ENCODE measurements around the gene PGBD2. TPM values are rescaled to one million over a fixed set of nuclear protein-coding genes. Genes with fewer than 3 reads are reported as not detected.

PGBD2 gene
- total and polyA plus RNA-seq, 10 of the 15 experiments (the other 5 are each of a cell fraction or from before 2014, with no cell fraction given), result 4.0 to 10.3 (median 4.5) TPM

DNA sequence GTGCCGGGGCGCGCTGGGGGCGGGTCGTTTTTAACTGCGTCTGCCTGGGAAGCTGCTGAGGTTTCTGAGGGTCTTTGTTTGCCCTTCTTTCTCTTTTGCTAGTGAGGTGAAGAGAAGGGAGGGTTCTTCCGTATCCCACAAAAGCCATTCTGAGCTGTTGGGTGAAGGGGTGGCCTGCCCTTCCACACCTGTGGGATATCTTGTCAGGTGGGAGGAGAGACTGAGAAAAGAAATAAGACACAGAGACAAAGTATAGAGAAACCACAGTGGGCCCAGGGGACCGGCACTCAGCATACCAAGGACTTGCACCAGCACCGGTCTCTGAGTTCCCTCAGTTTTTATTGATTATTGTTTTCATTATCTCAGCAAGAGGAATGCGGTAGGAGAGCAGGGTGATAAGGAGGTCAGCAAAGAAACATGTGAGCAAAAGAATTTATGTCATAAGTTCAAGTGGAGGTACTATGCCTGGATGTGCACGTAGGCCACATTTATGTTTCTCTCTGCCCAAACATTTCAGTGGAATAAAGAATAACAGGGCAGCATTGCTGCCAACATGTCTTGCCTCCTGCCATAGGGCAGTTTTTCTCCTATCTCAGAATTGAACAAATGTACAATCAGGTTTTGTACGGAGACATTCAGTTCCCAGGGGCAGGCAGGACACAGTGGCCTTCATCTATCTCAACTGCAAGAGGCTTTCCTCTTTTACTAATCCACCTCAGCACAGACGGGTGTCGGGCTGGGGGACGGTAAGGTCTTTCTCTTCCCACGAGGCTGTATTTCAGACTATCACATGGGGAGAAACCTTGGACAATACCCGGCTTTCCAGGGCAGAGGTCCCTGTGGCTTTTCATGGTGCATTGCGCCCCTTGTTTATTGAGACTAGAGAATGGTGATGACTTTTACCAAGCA is 972 bp downstream of the PGBD2 start:
- ChIA-PET RAD21 (ENCODE audit: unreplicated experiment) (interaction anchor here (1.9 kb wide), 1 partner anchor 33 kb away, joined by 9 read pairs; no protein-coding TSS in a partner anchor), SMC1A (ENCODE audit: uncharacterized antibody, unreplicated experiment) (interaction anchor here (1.5 to 1.7 kb wide), 3 partner anchors 22 to 69 kb away, joined by 3 to 6 read pairs (median 4); partner anchors contain the start of gene ZNF672), POLR2A (interaction anchor here (0.6 to 2.0 kb wide), 4 partner anchors 20 to 81 kb away, joined by 3 to 10 read pairs (median 5); partner anchors contain the start of gene SH3BP5L), CTCF (interaction anchor here (0.6 to 2.1 kb wide), 3 partner anchors 65 to 173 kb away, joined by 3 to 9 read pairs (median 3); partner anchors contain the start of gene SH3BP5L)
- no peak for FAIRE-seq
- ATAC-seq, result peak; percentile 26
- TF ChIP-seq RUNX3 (IDR thresholded peaks at IDR 0.05; ENCODE audit: low read length) (peak; percentile 54), ASH2L (IDR thresholded peaks at IDR 0.05; ENCODE audit: borderline replicate concordance, low read depth) (no peak), CREM (IDR thresholded peaks at IDR 0.05; ENCODE audit: low read depth) (no peak), GATAD2B (conservative IDR thresholded peaks at IDR 0.05; ENCODE audit: low read depth) (no peak), MEF2B (IDR thresholded peaks at IDR 0.05; ENCODE audit: partially characterized antibody, poor library complexity, severe bottlenecking) (peak; percentile 86)
- intact Hi-C loops (cut with micrococcal nuclease; ENCODE audit: unreplicated experiment), result loop anchor here (1.0 kb wide), 2 partner anchors 33 to 69 kb away; partner anchors contain the start of gene ZNF672
- Histone ChIP-seq H3K9ac (ENCODE audit: control insufficient read depth, insufficient read depth, low read length) (peak overlapping the region; percentile 54), H3K4me2 (ENCODE audit: control insufficient read depth, insufficient read depth) (peak overlapping the region; percentile 43), H3K4me1 (ENCODE audit: control insufficient read depth, insufficient read depth, low read length) (peaks cover 2% of the 10 kb centered on the region; the same call in 1 of the 2 replicates), H3K27me3 (replicated peaks in 1 of 2; ENCODE audit: control insufficient read depth in 2 of 2, insufficient read depth in 2 of 2, low read length in 1 of 2) (no peaks in the 10 kb centered on the region), H3K36me3 (ENCODE audit: control insufficient read depth in 2 of 2, insufficient read depth in 2 of 2, low read length in 1 of 2) (no peaks in the 10 kb centered on the region), H3K4me3 (peak overlapping the region; percentile 92), H4K20me1 (ENCODE audit: control insufficient read depth, insufficient read depth) (no peaks in the 10 kb centered on the region), H2AFZ (ENCODE audit: control insufficient read depth, low read depth, low read length) (peak overlapping the region; percentile 95), H3K79me2 (ENCODE audit: control insufficient read depth, insufficient read depth, low read length) (peaks cover 6% of the 10 kb centered on the region), H3K9me3 (replicated peaks; ENCODE audit: control insufficient read depth, insufficient read depth, low read length) (no peaks in the 10 kb centered on the region), H3K27ac (ENCODE audit: control insufficient read depth, insufficient read depth) (peak overlapping the region; percentile 59)
- 55% methylated on average over 12 of the region's 18 CpGs for WGBS (ENCODE audit: insufficient coverage, insufficient replicate concordance, low lambda C conversion rate, missing lambda C conversion rate)
- DNase-seq (ENCODE audit: low read depth, low spot score), result no peak
- TSS peak; percentile 81 for BruUV-seq (replicated peaks)
- in situ Hi-C loops (cut with MboI), result no loop called here
